Fibroblast of lung (primary cell): ENCODE results near the gene SH3GL1.

Experiments
- CTCF ChIP-seq, 2 donors: IDR thresholded peaks in 1 of 2; conservative IDR thresholded peaks in 1 of 2; 1 replicate in 1 of 2; 2 replicates in 1 of 2; pipeline ENCODE4 v1.5.1; 2011 to 2012; ENCODE audit warnings: low read length in 2 of 2, control low read depth in 1 of 2, inconsistent platforms in 1 of 2, low read depth in 1 of 2, mild to moderate bottlenecking in 1 of 2
- EZH2 ChIP-seq: IDR thresholded peaks from 2 replicates; pipeline ENCODE4 v1.5.1; 2012; ENCODE audit warnings: low read length, control low read depth, mild to moderate bottlenecking; ENCODE audit errors: missing control alignments

GRCh38 chr19:4376991-4377781 is 23.2 kb downstream of the SH3GL1 start:
- no peak for TF ChIP-seq EZH2
- no peak for TF ChIP-seq CTCF (conservative IDR thresholded peaks at IDR 0.05 in 1 of 2, IDR thresholded peaks at IDR 0.05 in 1 of 2; ENCODE audit: low read depth in 1 of 2, low read length in 2 of 2)
